ENCODE measurements around the gene TMEM233.
A peak's percentile ranks its signal among the peaks of the same experiment; 100 is the strongest.
"Not testable (repeated sequence)": the region's sequence is repeated elsewhere in the genome, so short reads cannot be mapped to it uniquely, and the experiment has no call there.

TMEM233 gene

DNA sequence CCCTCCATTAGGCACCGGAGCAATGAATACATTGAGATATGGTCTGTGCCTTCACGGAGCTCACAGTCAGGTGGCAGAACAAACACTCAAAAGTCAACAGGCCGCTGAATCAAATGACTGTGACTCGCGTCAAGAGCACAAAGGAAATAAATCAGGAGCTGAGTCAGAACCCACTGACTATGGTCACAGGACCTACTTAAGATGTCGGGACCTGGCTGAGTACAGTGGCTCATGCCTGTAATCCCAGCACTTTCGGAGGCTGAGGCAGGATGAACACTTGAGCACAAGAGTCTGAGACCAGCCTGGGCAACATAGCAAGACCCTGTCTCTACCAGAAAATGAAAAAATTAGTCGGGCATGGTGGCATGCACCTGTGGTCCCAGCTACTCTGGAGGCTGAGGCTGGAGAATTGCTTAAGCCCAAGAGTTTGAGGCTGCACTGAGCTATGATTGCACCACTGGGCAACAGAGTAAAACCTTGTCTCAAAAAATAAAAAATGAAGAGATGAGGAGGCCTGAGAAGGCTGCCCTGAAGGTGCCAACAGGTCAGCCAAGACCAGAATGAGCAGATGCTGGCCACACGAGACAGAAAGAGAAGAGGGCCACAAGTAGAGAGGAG lies 19.9 kb downstream of the TMEM233 start:
- no peak for DNase-seq

DNA sequence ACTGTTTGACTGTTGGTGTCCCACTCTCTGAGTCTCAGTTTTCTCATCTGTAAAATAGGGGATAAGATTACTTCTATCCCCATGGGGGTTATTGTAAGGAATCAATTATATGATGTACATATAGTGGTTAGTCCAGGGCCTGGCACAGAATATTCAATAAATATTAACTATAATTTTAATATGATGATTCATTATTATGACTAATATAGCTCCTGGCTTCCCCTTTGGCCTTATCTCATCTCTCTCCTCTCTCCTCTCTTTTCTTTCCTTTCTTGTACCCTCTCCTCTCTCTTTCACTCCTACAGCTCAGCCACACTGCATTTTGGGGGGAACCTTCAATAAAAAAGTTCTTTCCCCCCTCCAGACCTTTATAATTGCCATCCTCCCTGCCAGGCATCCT lies 21.1 kb downstream of the TMEM233 start:
- DNase-seq = no peak

DNA sequence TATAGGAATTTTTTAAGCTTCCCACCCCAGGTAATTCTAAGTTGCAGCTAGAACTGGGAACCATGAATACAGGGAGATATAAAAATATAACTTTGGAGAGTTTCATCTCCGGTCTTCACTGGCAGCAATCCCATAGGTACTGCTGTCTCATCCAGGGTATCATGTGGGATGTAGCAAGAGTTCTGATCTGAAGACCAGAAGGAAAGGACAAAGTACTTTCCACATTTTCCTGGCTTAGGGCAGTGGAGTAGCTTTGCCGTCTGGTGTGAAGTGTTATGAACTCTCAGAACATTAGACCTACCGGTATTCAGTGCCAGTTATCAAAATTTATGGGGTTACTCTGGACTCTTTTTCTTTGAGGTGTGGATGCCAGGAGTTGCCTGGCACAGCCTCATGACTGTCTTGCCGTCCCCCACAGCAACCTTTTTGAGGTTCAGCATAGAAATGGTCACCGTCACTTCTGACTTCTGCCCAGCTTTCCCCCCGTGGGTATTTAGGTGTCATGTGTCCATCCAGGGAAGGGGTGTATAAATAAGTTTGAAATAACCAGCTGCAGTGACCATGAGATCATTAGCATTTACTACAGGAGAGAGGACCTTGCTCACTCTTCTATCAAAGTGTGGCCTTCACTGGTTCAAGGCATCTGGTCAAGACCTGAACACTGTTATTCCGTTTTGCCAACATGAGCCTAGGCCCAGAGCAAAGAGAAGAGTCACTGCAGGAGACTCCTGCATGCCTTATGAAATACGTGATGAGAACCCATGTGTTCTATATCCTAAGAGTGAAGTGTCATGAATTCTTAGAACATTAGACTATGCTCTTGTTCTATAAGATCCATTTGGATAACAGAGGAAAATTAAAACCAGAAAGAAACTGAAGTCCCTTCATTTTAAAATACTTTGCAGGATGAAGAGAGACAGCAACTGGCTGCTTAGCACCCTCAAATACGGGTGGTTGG lies 22.2 kb downstream of the TMEM233 start:
- no peak for DNase-seq

DNA sequence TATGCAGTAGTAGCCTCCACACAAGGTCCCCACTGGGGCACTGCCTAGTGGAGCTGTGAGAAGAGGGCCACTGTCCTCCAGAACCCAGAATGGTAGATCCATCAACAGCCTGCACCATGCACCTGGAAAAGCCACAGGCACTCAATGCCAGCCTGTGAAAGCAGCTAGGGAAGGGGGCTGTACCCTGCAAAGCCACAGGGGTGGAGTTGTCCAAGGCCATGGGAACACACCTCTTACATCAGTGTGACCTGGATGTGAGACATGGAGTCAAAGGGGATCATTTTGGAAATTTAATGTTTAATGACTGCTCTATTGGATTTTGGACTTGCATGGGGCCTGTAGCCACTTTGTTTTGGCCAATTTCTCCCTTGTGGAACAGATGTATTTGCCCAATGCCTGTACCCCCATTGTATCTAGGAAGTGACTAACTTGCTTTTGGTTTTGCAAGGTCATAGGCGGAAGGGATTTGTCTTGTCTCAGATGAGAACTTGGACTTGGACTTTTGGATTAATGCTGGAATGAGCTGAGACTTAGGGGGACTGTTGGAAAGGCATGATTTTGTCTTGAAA lies 24.8 kb downstream of the TMEM233 start:
- not testable (repeated sequence) for DNase-seq

DNA sequence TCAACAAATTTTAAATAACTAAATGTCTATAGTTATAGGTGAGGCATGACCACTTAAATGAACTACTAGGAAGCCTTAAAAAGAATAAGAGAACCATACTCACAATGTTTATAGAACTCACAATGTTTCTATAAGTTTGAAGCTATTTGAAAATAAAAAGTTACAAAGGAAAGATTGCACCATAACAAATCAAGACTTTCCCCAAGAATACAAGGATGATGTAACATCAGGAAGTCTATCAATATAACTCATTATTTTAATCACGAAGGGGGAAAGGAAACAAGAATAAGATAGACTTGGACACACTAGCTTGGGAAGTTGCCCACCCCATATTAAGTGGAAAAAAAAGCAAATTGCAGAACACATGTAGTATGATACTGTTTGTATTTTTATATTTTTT lies 26.9 kb downstream of the TMEM233 start:
- DNase-seq = no peak

DNA sequence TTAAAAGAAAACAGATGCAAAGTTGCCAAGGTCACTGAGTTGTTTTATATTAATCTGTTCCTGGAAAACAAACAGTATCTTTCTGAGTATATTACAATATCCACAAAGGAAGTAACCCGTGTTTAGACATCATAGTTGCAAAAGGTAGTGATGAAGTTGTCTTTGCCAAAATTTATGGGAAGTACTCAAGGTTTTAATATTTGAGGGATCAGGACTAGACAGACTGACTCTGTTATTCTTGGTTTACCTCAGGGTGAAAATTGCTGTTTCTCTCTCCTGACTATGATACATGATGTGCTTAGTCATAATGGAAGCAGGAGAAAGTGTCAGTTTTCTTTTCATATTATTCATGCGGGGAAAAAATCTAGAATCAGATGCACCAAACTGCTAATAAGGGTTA lies 28.3 kb downstream of the TMEM233 start:
- DNase-seq = no peak

DNA sequence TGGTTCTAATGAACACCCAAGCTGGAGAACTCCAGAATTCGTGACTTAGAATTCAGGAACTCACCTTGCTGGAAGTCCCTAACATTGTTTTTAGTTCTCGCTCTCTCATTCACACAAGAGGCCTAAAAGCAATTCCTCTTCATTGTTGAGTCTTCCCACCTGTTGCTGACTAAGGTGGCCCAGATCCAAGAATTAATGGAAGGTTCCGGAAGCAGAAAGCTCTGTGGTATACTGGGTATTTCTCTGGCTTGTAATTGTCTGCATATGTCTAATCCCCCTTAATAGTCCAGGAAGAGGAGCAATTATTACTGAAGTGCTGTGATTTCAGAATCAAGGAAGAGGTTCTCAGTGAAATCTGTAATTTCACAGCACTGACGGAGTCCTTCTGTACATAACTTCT lies 31.4 kb downstream of the TMEM233 start:
- no peak for DNase-seq

DNA sequence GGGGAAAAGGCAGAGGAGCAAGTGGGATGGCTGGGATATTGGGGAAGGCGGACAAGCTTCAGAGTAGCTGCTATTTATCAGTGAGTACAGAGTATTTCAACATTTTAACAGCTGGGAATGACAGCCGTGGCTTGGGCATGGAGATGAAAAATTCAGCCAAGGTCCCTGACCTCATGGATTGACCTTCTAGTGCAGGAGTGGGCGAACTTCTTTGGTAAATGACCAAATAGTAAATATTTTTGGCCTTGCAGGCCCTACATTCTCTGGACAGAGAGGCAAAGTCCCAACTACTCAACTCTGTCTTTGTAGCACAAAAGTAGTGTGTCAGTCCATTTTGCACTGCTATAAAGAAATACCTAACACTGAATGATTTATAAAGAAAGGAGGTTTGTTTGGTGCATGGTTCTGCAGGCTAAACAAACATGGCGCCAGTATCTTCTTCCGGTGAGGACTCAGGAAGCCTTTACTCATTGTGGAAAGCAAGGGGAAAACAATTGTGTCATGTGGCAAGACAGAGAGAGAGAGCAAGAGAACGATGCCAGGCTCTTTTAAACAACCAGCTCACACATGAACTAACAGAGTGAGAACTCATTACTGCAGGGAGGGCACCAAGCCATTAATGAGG lies 33.6 kb downstream of the TMEM233 start:
- no peak for DNase-seq

DNA sequence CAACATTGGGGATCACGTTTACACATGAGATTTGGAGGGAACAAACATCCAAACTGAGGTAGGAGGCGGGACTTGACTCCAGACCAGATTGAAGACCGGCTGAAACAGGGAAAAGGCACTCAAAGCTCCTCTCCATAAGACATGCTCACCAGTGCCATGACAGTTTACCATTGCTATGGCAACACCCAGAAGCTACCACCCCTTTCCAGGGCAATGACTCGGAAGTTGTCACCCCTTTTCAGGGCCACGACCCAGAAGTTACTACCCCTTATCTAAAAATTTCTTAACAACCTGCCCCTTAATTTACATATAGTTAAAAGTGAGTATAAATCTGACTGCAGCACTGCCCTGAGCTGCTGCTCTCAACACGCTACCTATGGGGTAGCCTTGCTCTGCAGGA lies 34.1 kb downstream of the TMEM233 start:
- no peak for DNase-seq

DNA sequence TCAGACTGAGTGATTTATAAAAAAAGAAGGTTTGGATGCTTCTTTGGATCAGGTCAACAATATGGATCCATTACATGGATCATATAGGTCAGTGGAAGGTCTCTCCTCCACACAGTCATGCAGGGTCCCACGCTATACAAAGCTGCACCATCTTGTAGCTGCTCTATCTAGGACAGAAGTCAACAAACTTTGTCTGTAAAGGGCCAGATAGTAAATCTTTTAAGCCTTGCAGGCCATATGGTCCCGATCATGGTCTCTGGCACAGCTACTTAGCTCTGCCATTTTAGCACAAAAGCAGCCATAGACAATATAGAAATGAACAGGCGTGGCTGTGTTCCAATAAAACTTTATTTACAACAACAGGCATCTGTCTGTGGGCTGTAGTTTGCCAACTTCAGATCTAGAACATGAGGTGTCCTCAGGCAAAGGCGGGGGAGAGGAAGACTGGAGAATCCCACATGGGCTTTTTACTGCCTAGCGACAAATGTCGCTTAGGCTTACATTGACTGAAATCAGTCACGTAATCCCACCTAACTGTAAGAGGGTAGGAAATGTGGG lies 36.7 kb downstream of the TMEM233 start:
- no peak for DNase-seq

DNA sequence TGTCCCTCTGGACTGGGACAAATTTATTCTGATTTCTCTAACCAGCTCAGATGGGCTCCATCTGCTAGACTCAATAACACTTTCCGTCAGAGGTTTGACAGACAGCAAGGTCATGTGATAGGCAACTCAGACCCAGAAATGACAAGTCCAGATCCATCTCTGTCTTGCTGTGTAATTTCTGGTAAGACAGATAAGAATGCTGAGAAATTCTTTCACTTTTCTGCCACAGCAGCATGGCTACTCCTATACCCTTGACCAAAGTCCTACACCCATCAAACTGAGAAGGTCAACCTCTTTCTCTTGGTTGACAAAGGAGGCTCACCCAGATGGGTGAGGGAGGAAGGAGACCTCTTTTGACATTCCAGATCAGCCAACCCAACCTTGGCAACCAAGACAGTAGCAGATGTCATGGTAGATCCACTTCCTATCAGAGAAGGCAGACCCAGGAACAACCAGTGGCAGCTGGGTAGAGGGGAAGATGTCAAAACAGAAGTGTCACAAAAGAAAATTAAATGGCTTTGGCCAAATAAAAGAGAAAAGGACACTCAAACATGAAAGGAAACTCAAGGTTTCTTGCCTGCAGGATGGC lies 37.5 kb downstream of the TMEM233 start:
- no peak for DNase-seq

DNA sequence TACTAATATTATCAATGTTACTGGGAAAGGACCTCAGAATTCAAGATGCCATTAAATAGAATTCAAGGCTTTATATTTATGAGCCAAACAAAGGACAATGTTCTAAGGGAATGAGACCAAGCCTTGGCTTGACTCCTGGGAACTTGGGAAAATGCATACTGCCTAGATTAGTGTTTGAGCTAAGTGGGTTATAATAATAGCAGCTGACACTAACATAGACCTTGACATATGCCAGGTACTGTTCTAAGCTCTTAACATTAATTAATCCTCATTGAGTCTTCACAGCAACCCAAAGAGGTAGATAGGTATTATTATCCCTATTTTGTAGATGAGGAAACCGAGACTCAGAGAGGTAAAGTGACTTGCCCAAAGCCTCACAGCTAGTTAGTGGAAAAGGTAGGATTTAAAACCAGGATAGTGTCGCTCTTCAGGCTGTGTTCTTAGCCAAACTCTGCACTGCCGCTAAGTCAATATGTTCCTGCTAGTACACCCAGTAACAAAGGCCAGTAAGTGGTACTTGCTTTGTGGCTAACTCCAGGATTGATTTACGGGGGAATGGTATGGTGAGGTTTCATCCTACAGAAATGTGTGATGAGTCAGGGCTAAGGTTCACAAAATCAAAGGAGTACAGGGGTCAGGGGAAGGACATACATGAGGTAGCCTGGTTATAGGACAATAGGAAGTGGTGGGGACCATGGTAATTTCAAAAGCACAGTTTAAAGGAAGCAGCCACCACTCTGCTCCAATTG lies 38.5 kb downstream of the TMEM233 start:
- DNase-seq = no peak

DNA sequence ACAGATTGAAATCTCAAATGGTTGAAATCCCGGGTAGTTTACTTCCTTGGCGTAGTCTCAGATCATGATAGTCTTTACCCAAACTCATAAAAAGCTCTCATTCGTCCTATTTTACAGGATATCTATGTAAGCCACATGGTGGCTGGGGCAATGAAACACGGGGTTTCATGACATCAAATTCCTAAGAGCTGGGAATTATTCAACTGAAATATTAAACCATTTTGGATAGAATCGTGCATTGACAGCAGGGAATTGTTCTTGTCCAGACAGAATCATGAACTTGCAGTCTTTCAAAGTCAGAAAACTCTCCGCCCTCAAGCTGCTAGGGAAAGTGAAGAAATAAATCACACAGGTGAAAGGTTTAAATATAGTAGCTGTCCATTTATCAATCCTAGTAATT lies 41.2 kb downstream of the TMEM233 start:
- no peak for DNase-seq

DNA sequence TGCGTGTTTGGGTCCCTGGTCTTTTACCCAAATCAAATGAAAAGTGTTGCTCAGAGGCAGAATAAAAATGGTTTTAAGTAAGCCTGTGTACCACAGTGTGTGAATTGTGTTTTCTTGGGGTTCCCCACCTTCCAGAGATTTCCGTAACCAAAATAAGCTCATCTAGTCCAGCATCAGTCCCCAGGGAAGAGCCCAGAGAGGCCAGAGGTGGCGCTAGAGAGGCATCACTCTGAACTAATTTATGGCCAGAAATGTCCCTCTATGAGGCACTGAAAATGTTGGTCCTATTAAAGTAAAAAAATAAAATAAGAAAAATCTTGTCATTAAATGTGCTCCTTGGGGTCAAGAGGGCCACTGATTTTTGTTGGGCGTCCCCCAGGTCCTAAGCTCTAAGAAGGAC lies 49.4 kb downstream of the TMEM233 start:
- DNase-seq = no peak

DNA sequence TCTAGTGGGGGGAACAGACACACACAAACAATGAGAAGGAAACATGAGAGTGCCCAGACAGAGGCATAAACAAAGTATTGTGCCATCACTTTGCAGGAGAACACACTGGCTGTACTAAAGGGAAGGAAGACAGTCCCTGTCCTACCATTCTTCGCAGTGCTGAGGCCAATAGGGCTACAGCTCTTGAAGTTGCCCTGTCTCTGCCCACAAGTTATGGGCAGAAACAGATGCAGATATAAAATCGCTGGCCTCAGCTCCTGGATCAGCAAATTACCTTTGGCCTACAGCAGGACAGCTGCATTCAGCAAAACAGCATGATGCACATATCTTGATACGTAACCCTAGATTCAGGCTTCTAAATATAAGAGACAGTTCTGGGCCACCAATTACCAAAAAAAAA lies 51.4 kb downstream of the TMEM233 start:
- no peak for DNase-seq

DNA sequence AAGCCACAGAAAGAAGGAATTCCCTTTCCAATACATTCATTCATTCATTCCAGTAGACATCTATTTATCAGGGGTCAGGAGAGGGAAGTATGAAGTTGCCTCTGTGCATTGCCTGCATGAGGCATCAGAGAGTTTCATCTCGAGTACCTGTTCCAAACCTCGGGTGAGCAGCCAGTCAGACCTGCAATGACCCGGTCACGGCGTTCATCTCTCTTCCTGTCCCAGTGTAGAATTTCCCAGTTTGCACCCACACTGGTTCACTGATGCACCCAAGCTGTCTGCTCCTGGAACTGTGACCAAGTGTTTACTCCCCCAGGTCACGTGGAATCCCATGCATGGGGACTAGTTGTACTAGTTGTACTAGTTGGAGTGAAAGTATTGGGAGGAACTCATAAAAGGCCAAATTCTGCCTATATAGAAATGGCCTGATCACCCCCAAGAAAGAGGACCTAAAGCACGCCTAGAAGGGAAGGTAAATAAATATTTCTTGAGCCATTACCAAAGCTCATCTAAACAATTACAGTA lies 52.0 kb downstream of the TMEM233 start:
- DNase-seq = no peak

DNA sequence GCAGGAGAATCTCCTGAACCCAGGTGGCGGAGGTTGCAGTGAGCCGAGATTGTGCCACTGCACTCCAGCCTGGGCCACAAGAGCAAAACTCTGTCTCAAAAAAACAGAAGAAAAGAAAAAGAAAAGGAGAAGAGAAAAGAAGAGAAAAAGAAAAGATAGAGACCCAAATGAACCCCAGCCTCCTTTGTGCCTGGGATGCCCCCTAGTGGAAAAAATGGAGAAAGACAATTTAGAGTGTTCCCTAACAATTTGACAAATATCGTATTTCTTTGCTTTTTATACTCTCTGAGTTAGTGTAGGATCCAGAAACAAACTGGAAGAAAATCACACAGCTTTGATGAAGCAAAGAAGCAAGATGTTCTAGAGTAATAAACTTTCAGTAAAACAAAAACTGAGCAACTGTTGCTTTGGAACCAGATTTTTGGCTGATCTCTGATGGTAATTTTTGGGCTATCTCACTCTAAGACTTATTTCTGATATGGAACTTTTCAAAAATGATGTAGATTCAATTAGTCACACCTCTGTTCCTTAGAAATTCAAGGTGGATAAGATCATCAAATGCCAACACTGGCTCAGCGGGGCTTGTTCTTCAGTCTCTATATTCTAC lies 55.7 kb downstream of the TMEM233 start:
- peak; percentile 18 to 51 for DNase-seq

DNA sequence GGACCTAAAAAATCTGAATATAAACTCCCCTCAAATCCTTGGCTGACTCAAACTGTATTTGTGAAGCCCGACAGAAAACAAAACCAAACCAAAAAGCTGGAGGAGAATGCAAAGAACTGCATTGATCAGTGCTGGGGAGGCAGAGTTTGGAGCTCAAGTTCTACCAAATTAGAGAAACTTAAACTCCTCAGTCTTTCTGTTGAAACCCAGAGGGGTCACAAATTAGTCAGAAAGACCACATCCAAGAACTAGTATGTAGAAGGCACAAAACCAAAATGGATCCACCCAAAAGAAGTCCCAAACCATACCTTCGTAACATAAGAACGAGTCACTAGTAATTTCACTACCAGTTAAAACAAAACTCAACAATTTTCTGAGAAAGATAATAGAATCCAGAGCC lies 59.1 kb downstream of the TMEM233 start:
- DNase-seq = no peak

DNA sequence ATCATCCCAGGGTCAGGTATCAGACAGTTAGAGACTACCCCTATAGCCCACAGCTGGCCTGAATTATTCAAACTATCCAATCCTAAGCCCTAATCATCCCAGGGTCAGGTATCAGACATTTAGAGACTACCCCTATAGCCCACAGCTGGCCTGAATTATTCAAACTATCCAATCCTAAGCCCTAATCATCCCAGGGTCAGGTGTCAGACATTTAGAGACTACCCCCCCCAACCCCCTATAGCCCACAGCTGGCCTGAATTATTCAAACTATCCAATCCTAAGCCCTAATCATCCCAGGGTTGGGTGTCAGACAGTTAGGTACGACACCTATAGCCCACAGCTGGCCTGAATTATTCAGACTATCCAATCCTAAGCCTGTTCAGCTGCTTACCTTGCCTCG lies 63.4 kb downstream of the TMEM233 start:
- not testable (repeated sequence) for DNase-seq

DNA sequence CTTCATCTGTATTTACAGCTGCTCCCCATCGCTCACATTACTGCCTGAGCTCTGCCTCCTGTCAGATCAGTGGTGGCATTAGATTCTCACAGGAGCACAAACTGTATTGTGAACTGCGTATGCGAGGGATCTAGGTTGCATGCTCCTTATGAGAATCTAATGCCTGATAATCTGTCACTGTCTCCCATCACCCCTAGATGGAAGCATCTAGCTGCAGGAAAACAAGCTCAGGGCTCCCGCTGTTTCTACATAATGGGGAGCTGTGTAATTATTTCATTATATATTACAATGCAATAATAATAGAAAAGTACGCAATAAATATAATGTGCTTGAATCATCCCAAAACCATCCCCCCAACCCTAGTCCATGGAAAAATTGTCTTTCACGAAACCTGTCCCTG lies 64.6 kb downstream of the TMEM233 start:
- not testable (repeated sequence) for DNase-seq

DNA sequence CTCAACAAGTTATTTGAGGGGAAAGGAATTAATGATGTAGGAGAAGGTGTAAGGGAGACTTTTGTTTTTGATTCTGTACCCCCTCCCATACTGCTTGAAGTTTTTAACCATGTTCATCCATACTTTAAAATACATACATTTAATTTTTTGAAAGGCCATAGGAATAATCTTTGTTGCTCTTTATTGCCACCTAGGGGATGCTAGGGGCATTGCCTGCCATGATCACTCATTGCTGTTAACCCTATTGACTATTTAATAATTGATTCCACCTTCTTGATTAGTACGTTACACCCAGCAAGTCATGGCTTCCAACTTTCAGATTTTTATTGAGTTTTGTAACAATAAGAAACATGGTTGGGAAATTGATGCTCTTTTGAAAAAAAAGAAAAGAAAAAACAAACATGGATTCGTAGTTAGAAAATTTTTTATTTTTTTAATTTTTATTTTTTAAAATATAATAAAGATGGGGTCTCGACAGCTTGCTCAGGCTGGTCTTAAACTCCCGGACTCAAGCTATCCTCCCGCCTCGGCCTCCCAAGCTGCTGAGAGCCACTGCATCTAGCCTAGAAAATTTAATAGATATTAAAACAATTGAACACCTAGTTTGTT lies 65.8 kb downstream of the TMEM233 start:
- DNase-seq = peak; percentile 63 to 68

Measured in Kasumi-1 (cell line).